HepG2 (cell line): Measurements from ENCODE around the gene SNX12.

Experiments
- CTCF ChIP-seq: sonication (generic); formaldehyde crosslinking; IDR thresholded peaks from 2 replicates; pipeline ENCODE4 v1.5.0; 2020; ENCODE audit warnings: mild to moderate bottlenecking, missing genetic modification reagents, moderate library complexity
- TF ChIP-seq, protein P1 (sequence below): sonication (generic); formaldehyde crosslinking; IDR thresholded peaks from 2 replicates; pipeline ENCODE4 v1.4.0; 2020; ENCODE audit warnings: missing genetic modification reagents

GRCh38 chrX:71102292-71102691, 34.2 kb upstream of the SNX12 start:
- TF ChIP-seq CTCF (CRISPR knock-in tag), result no peak
- TF ChIP-seq, protein P1, sequence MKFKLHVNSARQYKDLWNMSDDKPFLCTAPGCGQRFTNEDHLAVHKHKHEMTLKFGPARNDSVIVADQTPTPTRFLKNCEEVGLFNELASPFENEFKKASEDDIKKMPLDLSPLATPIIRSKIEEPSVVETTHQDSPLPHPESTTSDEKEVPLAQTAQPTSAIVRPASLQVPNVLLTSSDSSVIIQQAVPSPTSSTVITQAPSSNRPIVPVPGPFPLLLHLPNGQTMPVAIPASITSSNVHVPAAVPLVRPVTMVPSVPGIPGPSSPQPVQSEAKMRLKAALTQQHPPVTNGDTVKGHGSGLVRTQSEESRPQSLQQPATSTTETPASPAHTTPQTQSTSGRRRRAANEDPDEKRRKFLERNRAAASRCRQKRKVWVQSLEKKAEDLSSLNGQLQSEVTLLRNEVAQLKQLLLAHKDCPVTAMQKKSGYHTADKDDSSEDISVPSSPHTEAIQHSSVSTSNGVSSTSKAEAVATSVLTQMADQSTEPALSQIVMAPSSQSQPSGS (CRISPR knock-in tag), result no peak
